Adipocyte (in vitro differentiated cells): ENCODE results near the gene IL17F.
A peak's percentile ranks its signal among the peaks of the same experiment; 100 is the strongest.

Source experiments
- DNase-seq: peaks from one replicate; pipeline ENCODE4 v3.0.0-alpha.2; 2015; ENCODE audit warnings: low read depth
- H3K27me3 ChIP-seq: replicated peaks from 2 replicates; pipeline ENCODE4 v1.7.0; 2013; ENCODE audit warnings: mild to moderate bottlenecking, low read length, moderate library complexity; ENCODE audit not compliant: control insufficient read depth, insufficient read depth
- H3K36me3 ChIP-seq: 2 replicates; pipeline ENCODE4 v1.7.0; 2013; ENCODE audit warnings: low read length, mild to moderate bottlenecking, moderate library complexity; ENCODE audit not compliant: control insufficient read depth, insufficient read depth, severe bottlenecking
- H3K4me1 ChIP-seq: 2 replicates; pipeline ENCODE4 v1.7.0; 2013; ENCODE audit warnings: mild to moderate bottlenecking, low read length, moderate library complexity; ENCODE audit not compliant: control insufficient read depth, insufficient read depth
- H3K4me3 ChIP-seq: 2 replicates; pipeline ENCODE4 v1.7.0; 2013; ENCODE audit warnings: mild to moderate bottlenecking, low read length, moderate library complexity
- H3K9ac ChIP-seq: 2 replicates; pipeline ENCODE4 v1.7.0; 2013; ENCODE audit warnings: mild to moderate bottlenecking, low read length, moderate library complexity
- H3K9me3 ChIP-seq: 2 replicates; pipeline ENCODE4 v1.7.0; 2013; ENCODE audit warnings: mild to moderate bottlenecking, low read length, moderate library complexity; ENCODE audit not compliant: control insufficient read depth

IL17F gene

DNA sequence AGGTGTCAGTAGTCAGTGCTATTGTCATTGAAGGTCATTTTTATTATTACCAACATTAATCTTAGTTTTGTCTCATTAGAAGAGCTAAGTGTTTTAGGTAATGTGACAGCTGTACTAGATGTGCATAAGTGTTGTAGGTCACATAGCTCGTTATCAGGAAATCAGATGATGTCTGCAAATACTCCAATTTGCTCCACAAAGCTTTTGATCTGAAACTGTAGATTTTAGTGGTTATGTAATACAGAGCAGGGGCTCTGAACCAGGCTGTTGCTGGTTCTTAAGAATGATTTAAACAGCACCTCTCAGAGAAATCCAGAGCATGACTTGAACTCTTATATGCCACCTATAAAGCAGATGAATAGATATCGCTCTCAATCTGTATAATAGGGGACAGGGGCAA, 2.5 kb downstream of the IL17F start:
- H3K4me3 ChIP-seq, result no peak overlapping the region
- H3K9me3 ChIP-seq, result no peaks in the 10 kb centered on the region
- H3K36me3 ChIP-seq, result no peaks in the 10 kb centered on the region
- no peak overlapping the region for H3K9ac ChIP-seq
- H3K27me3 ChIP-seq, result peaks cover 31% of the 10 kb centered on the region
- no peak for DNase-seq
- no peaks in the 10 kb centered on the region for H3K4me1 ChIP-seq

DNA sequence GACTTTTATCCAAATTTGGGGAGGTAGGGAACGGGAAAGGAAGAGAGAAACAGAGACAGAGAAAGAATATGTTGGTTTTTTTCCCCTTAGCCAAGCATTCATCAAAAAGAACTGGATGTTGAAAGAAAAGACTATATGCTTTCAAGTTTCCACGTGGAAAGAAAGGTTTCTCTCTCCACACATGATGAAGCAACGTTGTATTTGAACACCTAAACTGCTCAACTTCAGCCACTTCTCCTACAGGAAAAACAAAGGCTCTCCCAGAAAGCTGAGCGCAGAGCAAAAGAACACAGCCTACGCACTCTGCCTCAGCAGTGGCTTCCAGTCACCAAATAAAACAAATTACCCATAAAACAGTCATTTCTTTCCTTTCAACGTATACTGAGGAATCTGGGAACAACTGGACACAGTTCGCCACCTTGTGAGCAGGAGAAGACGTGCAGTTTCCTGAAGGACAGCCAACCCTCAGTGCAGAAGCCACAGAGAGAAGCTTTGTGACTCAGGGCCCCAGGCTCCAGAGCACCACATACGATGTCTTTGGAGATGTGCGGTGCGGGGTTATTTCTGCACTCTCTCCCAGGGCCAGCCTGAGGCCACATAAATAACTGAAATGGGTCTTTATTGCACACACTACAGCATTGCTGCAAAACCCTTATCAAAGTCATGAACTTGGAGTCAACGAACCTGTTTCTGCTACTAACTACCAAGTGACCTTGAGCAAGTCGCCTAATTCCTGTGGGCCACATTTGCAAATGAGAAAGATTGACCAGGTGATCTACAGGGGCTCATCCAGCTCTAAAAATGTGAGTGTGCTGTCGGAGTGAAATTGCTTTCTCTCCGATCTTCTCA, 10.1 kb downstream of the IL17F start:
- Histone ChIP-seq H3K4me3 (no peak overlapping the region), H3K36me3 (no peaks in the 10 kb centered on the region), H3K4me1 (no peaks in the 10 kb centered on the region), H3K9me3 (no peaks in the 10 kb centered on the region), H3K27me3 (peaks cover 7% of the 10 kb centered on the region), H3K9ac (no peak overlapping the region)
- peak; percentile 51 for DNase-seq

DNA sequence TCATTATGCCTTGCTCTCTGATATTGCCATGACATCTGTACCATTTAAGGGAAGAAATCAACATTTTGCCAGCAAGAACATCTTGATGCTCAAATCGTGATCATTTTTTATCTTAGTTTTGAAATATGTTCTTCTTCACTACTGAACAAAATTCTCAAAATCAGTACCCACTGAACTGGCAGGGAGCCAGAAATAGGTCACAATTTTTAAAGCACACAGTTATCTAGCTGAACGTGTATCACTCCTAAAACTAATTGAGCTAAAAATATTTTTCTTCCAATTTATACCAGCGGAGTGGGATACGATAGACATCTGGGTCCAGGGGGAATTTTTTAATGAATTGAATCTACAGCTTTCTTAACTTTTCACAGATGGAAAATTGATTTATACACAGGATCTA, 11.3 kb downstream of the IL17F start:
- DNase-seq, result no peak
- Histone ChIP-seq H3K9me3 (no peaks in the 10 kb centered on the region), H3K9ac (no peak overlapping the region), H3K27me3 (no peaks in the 10 kb centered on the region), H3K36me3 (no peaks in the 10 kb centered on the region), H3K4me3 (no peak overlapping the region), H3K4me1 (no peaks in the 10 kb centered on the region)

DNA sequence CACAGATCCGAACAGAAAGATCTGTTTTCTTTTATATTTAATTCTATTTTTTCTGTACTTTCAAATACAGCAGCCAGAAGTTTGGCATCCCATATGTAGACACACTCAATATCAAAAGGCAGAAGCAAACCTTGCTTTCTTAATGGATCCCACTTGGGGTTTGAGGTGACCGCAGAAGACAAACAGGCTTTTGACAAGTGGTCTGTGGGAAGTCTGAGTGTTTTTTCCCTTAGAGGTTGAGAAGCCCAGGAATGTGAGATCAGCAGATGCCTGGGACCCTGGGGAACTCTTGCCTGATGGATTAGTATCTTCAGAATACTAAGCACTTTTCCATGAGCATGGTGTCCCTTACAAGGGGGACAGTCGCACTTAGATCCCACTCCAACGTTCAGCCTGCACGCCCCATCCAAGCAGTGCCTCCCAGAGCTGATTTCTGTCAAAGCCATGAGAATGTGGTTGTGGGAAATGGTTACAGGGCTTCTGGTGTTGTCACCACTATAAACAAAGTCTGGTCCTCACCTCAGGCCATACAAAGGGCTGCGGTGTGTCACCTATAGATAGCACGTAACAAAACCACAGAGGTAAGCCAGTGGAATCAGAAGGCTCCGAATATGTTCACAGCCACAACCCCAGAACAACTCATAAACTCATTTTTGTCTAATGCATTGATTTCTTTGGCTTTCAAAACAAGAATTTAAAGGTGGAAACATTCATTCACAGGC, 12.7 kb downstream of the IL17F start:
- H3K4me1 ChIP-seq, result no peaks in the 10 kb centered on the region
- H3K4me3 ChIP-seq, result no peak overlapping the region
- no peak for DNase-seq
- no peak overlapping the region for H3K9ac ChIP-seq
- no peaks in the 10 kb centered on the region for H3K9me3 ChIP-seq
- no peaks in the 10 kb centered on the region for H3K27me3 ChIP-seq
- no peaks in the 10 kb centered on the region for H3K36me3 ChIP-seq

DNA sequence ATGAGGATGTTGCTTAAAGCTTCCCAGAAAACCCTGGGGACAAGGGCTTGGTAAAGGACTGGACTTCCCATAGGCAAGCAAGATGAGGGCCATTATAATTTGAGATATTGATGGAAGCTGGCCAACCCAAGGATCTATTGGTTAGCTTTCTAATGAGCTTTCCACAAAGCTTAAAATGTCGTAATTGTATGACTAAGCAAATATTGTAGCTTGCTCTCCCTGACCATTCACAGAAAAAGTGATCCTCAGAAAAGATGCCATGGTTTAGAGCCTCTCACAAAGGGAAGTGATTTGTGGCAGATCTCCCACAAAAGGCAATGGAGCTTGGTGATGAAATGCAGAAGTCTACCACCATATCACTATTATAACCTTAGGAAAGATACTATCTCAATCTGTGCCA, 13.6 kb downstream of the IL17F start:
- DNase-seq, result no peak
- Histone ChIP-seq H3K4me1 (no peaks in the 10 kb centered on the region), H3K9ac (no peak overlapping the region), H3K27me3 (no peaks in the 10 kb centered on the region), H3K4me3 (no peak overlapping the region), H3K36me3 (no peaks in the 10 kb centered on the region), H3K9me3 (no peaks in the 10 kb centered on the region)

DNA sequence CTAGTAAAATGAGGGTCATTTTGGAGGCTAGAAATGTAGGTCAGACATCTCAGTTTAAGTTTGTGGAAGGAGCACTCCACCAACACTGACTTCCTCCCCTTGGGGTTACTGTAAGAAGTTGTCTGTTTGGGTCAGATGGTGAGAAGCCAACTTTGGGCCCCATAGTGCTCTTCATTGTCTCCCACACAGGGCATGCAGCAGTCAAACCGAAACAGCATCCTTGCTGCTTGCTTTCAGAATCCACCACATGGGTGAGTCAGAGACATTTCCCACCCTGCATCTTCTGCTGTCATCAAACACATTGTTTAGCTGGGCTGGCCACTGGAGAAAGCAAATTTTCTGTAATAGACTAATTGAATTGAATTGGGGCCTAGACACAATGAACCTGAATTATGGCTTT, 16.8 kb downstream of the IL17F start:
- H3K9me3 ChIP-seq, result no peaks in the 10 kb centered on the region
- H3K27me3 ChIP-seq, result peaks cover 12% of the 10 kb centered on the region
- no peaks in the 10 kb centered on the region for H3K4me1 ChIP-seq
- H3K9ac ChIP-seq, result no peak overlapping the region
- DNase-seq, result no peak
- no peaks in the 10 kb centered on the region for H3K36me3 ChIP-seq
- no peak overlapping the region for H3K4me3 ChIP-seq

DNA sequence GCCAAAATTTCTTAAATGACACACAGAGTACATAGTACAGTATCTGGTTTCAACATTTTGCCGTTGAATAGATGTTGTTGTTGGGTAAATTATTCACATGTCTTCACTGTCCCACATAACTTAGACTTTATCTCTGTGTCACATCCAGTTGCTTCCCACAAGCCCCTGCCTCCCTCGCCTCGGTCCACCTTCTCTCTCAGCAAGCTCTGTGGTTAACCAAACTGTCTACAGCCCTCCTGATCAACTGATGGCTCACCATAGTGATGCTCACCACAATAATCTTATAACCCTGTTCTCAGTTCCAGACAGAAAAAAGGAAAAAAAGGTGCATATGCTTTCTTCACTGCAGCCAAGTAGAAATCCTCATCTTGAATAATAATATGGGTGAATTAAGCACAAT, 23.0 kb downstream of the IL17F start:
- Histone ChIP-seq H3K4me1 (no peaks in the 10 kb centered on the region), H3K27me3 (peaks cover 17% of the 10 kb centered on the region), H3K36me3 (no peaks in the 10 kb centered on the region), H3K9me3 (no peaks in the 10 kb centered on the region), H3K9ac (no peak overlapping the region), H3K4me3 (no peak overlapping the region)
- DNase-seq, result no peak

DNA sequence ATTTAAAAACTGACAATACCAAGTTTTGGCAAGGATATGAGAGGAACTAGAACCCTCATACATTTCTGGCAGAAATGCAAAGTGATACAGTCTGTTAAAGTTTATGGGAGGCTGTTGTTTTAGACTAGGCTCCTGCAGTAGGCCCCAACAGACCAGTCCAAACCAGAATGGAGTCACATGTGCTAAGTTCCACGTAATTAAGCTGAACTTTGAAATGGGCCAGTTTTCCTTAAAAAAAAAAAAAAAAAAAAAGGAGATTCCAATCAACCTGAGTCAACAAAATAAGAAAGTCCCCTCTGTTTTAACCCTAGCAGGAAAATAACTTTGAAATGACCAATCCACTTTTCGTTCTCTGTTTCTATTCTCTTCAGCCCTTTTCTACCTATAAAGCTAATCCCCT, 26.5 kb downstream of the IL17F start:
- Histone ChIP-seq H3K9me3 (peaks cover 2% of the 10 kb centered on the region), H3K27me3 (peaks cover 14% of the 10 kb centered on the region), H3K36me3 (no peaks in the 10 kb centered on the region), H3K4me3 (no peak overlapping the region), H3K9ac (no peak overlapping the region), H3K4me1 (no peaks in the 10 kb centered on the region)
- no peak for DNase-seq

DNA sequence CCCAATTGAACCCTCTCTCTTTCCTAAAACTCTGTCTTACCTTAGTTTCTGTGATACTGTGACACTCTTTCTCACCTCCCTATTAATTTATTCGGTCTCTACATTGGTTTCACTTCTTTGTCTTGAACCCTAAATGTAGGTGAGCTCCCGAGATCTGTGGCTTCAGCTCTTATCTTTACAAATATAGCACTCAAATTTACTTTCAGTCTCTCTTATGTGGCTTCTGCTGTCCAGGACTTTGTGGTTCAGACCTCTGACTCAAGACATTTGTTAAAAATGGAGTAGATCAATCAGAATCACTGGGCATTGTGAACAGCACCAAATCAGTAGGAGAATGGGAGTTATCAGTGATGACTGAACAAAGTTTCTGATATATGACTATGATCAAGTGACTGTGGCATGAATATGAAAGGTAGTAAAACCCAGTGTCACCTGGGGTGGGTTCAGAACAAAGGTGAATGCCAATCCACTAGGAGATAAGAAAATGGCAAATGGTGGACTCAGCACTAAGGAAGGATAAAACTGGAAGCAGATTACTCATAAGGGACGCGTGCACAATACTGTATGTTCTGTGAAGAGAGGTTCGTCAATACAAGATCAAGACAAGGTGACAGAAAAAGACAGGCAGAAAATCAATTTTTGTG, 27.2 kb downstream of the IL17F start:
- Histone ChIP-seq H3K9ac (no peak overlapping the region), H3K4me1 (no peaks in the 10 kb centered on the region), H3K4me3 (no peak overlapping the region), H3K36me3 (no peaks in the 10 kb centered on the region), H3K27me3 (peaks cover 10% of the 10 kb centered on the region), H3K9me3 (peaks cover 2% of the 10 kb centered on the region)
- no peak for DNase-seq

DNA sequence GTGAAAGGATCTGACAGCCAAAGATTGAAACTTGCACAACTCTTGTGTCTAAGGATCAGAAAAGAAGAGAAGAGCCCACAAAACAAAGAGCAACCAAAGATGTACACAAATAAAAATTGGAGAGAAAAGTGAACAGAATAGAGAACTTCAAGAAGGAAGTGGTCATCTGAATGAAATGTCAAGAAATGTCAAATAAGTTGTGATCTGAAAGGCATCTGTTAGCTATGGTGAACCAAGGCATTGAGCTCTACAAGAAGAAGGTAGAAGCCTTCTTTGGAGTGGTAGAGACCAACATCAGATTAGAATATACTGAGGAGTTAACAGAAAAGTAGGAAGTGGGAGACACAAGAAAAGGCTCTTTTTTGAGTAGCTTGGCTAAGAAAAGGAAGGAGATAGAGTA, 28.5 kb downstream of the IL17F start:
- no peak for DNase-seq
- H3K9ac ChIP-seq, result no peak overlapping the region

DNA sequence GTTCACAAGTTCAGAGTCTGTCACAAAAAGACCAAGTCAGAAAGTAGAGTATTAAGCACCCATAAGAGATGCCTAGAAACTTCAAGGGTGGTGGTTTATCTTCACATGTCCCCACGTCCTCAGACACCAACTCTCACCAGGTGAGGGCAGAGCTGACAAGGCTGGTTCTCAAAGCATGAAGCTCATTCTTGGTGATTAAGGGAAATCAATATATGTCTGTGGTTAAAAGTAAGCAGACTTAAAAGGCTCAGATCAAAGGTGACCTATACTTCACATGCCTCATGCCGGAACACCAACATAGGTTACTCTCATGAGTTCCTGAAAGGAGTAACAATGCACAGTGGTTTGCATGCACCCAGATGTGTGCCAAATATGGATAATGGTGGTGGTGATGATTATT, 31.2 kb downstream of the IL17F start:
- H3K36me3 ChIP-seq, result no peaks in the 10 kb centered on the region
- no peak for DNase-seq
- peaks cover 2% of the 10 kb centered on the region for H3K9me3 ChIP-seq
- H3K4me1 ChIP-seq, result no peaks in the 10 kb centered on the region
- H3K9ac ChIP-seq, result no peak overlapping the region
- H3K4me3 ChIP-seq, result no peak overlapping the region
- H3K27me3 ChIP-seq, result peaks cover 6% of the 10 kb centered on the region

More for the DNA sequence above, 28.5 kb downstream of the IL17F start:
- Histone ChIP-seq H3K4me1 (no peaks in the 10 kb centered on the region), H3K36me3 (no peaks in the 10 kb centered on the region), H3K27me3 (peaks cover 10% of the 10 kb centered on the region), H3K9me3 (peaks cover 2% of the 10 kb centered on the region), H3K4me3 (no peak overlapping the region)
